Measurements from ENCODE around the gene ZNF816.

Gene ZNF816

GRCh38 chr19:52959613-52960295, 2.9 kb downstream of the ZNF816 start:
- no peak overlapping the region for H3K27ac ChIP-seq
- TF ChIP-seq CTCF (IDR thresholded peaks at IDR 0.05) (no peak), ZFX (IDR thresholded peaks at IDR 0.05; ENCODE audit: borderline replicate concordance) (no peak)

- no peak for TF ChIP-seq CTCF (IDR thresholded peaks at IDR 0.05)
- no peak for TF ChIP-seq ZFX (IDR thresholded peaks at IDR 0.05; ENCODE audit: borderline replicate concordance)
Observed at GRCh38 chr19:52957591-52957990, 5.1 kb downstream of the ZNF816 start.

GRCh38 chr19:52956917-52957316, 5.8 kb downstream of the ZNF816 start:
- H3K27ac ChIP-seq, result no peak overlapping the region
- TF ChIP-seq ZFX (IDR thresholded peaks at IDR 0.05; ENCODE audit: borderline replicate concordance) (no peak), CTCF (IDR thresholded peaks at IDR 0.05) (no peak)

More at GRCh38 chr19:52957591-52957990, 5.1 kb downstream of the ZNF816 start:
- H3K27ac ChIP-seq, result no peak overlapping the region

GRCh38 chr19:52949422-52949821, 13.3 kb downstream of the ZNF816 start:
- H3K27ac ChIP-seq, result no peak overlapping the region
- TF ChIP-seq CTCF (IDR thresholded peaks at IDR 0.05) (no peak), ZFX (IDR thresholded peaks at IDR 0.05; ENCODE audit: borderline replicate concordance) (no peak)

GRCh38 chr19:52948025-52948770, 14.5 kb downstream of the ZNF816 start:
- no peak overlapping the region for H3K27ac ChIP-seq
- TF ChIP-seq CTCF (IDR thresholded peaks at IDR 0.05) (no peak), ZFX (IDR thresholded peaks at IDR 0.05; ENCODE audit: borderline replicate concordance) (no peak)

- TF ChIP-seq ZFX (IDR thresholded peaks at IDR 0.05; ENCODE audit: borderline replicate concordance) (no peak), CTCF (IDR thresholded peaks at IDR 0.05) (no peak)
- H3K27ac ChIP-seq, result no peak overlapping the region
Observed at GRCh38 chr19:52946322-52947310, 16.1 kb downstream of the ZNF816 start.

Measured in 22Rv1 (cell line).